ENCODE results near the gene BAG1. TPM values are rescaled to one million over a fixed set of nuclear protein-coding genes. Genes with fewer than 3 reads are reported as not detected.

The BAG1 gene
- total and polyA plus RNA-seq, 2 donors from 2014 or later, result 134 to 268 TPM

- Histone ChIP-seq H3K9ac (ENCODE audit: low read length in 3 of 3) (no peak overlapping the region), H3K9me3 (ENCODE audit: control insufficient read depth in 2 of 3, insufficient read depth in 1 of 3, low read length in 3 of 3) (no peaks in the 10 kb centered on the region), H3K27ac (ENCODE audit: low read depth in 2 of 2, low read length in 2 of 2) (no peak overlapping the region), H3K4me1 (ENCODE audit: control insufficient read depth in 2 of 3, insufficient read depth in 2 of 3, low read depth in 1 of 3, low read length in 3 of 3) (no peaks in the 10 kb centered on the region), H3K36me3 (ENCODE audit: control insufficient read depth in 2 of 3, insufficient read depth in 3 of 3, low read length in 3 of 3) (peaks cover 0 to 8% (median 4%) of the 10 kb centered on the region in 3 donors), H3K4me3 (ENCODE audit: low read length in 3 of 3) (no peak overlapping the region), H3K27me3 (ENCODE audit: control insufficient read depth, insufficient read depth, low read length) (no peaks in the 10 kb centered on the region)
- FAIRE-seq (no peak), DNase-seq (no peak)
- intact Hi-C loops (cut with DNase I), result no loop called here
- TF ChIP-seq CTCF (IDR thresholded peaks at IDR 0.05; ENCODE audit: borderline replicate concordance, extremely low read depth, insufficient read depth), result no peak
Measured at GRCh38 chr9:33248606-33249005, 15.9 kb downstream of the BAG1 start.

GRCh38 chr9:33246269-33246860, 18.1 kb downstream of the BAG1 start:
- Histone ChIP-seq H3K4me1 (ENCODE audit: control insufficient read depth in 2 of 3, insufficient read depth in 2 of 3, low read depth in 1 of 3, low read length in 3 of 3) (no peaks in the 10 kb centered on the region), H3K27ac (ENCODE audit: low read depth in 2 of 2, low read length in 2 of 2) (no peak overlapping the region), H3K27me3 (ENCODE audit: control insufficient read depth, insufficient read depth, low read length) (no peaks in the 10 kb centered on the region), H3K9ac (ENCODE audit: low read length in 3 of 3) (no peak overlapping the region), H3K36me3 (ENCODE audit: control insufficient read depth in 2 of 3, insufficient read depth in 3 of 3, low read length in 3 of 3) (peaks cover 0 to 2% (median 0%) of the 10 kb centered on the region in 3 donors), H3K9me3 (ENCODE audit: control insufficient read depth in 2 of 3, insufficient read depth in 1 of 3, low read length in 3 of 3) (no peaks in the 10 kb centered on the region), H3K4me3 (ENCODE audit: low read length in 3 of 3) (no peak overlapping the region)
- FAIRE-seq (no peak), DNase-seq (no peak)
- no peak for TF ChIP-seq CTCF (IDR thresholded peaks at IDR 0.05; ENCODE audit: borderline replicate concordance, extremely low read depth, insufficient read depth)
- intact Hi-C loops (cut with DNase I), result no loop called here

GRCh38 chr9:33245341-33245740, 19.2 kb downstream of the BAG1 start:
- Histone ChIP-seq H3K36me3 (ENCODE audit: control insufficient read depth in 2 of 3, insufficient read depth in 3 of 3, low read length in 3 of 3) (peaks cover 0 to 2% (median 0%) of the 10 kb centered on the region in 3 donors), H3K9me3 (ENCODE audit: control insufficient read depth in 2 of 3, insufficient read depth in 1 of 3, low read length in 3 of 3) (no peaks in the 10 kb centered on the region), H3K27me3 (ENCODE audit: control insufficient read depth, insufficient read depth, low read length) (no peaks in the 10 kb centered on the region), H3K4me1 (ENCODE audit: control insufficient read depth in 2 of 3, insufficient read depth in 2 of 3, low read depth in 1 of 3, low read length in 3 of 3) (peaks cover 0 to 3% (median 0%) of the 10 kb centered on the region in 3 donors), H3K9ac (ENCODE audit: low read length in 3 of 3) (no peak overlapping the region), H3K4me3 (ENCODE audit: low read length in 3 of 3) (no peak overlapping the region), H3K27ac (ENCODE audit: low read depth in 2 of 2, low read length in 2 of 2) (no peak overlapping the region)
- intact Hi-C loops (cut with DNase I), result no loop called here
- DNase-seq (no peak), FAIRE-seq (no peak)
- no peak for TF ChIP-seq CTCF (IDR thresholded peaks at IDR 0.05; ENCODE audit: borderline replicate concordance, extremely low read depth, insufficient read depth)

Data from kidney (tissue), 14 donors.